Heart right ventricle (tissue), 16 donors: ENCODE data around the gene VCY1B. TPM values are rescaled to one million over a fixed set of nuclear protein-coding genes. Genes with fewer than 3 reads are reported as not detected.
"Not testable (repeated sequence)": the region's sequence is repeated elsewhere in the genome, so short reads cannot be mapped to it uniquely, and the experiment has no call there.

Experiments used
- ATAC-seq, 8 donors: fragments of 200-7000 bp; cut with Tn5 transposase; one replicate each; pipeline ENCODE4 v1.9.1; 2020; ENCODE audit warnings: mild to moderate bottlenecking in 8 of 8, moderate library complexity in 8 of 8, moderate number of reproducible peaks in 1 of 8
- DNase-seq, 2 donors: peaks; one replicate each; pipeline ENCODE4 v3.0.0-alpha.2; 2020
- H3K27ac ChIP-seq, 10 donors: fragments of 200-600 bp; sonication (generic) in 2 of 10; one replicate each; pipeline versions ENCODE4 v1.5.0 to v1.8.0; 2020 to 2022; ENCODE audit warnings: mild to moderate bottlenecking in 3 of 10
- H3K27me3 ChIP-seq, 7 donors: fragments of 200-600 bp; one replicate each; pipeline ENCODE4 v1.8.0; 2021 to 2022; ENCODE audit warnings: mild to moderate bottlenecking in 2 of 7
- H3K36me3 ChIP-seq, 9 donors: fragments of 200-600 bp; sonication (generic) in 1 of 9; one replicate each; pipeline versions ENCODE4 v1.5.0 to v1.8.0; 2020 to 2022; ENCODE audit warnings: mild to moderate bottlenecking in 2 of 9
- H3K4me1 ChIP-seq, 9 donors: fragments of 200-600 bp; sonication (generic) in 1 of 9; one replicate each; pipeline versions ENCODE4 v1.5.0 to v1.8.0; 2020 to 2022; ENCODE audit warnings: mild to moderate bottlenecking in 4 of 9
- H3K4me3 ChIP-seq, 10 donors: fragments of 200-600 bp; sonication (generic) in 2 of 10; one replicate each; pipeline versions ENCODE4 v1.5.0 to v1.8.0; 2020 to 2022; ENCODE audit warnings: mild to moderate bottlenecking in 7 of 10, moderate library complexity in 2 of 10
- H3K9me3 ChIP-seq, 11 donors: fragments of 200-600 bp in 10 of 11; sonication (generic) in 2 of 11; one replicate each; pipeline versions ENCODE4 v1.5.0 to v1.8.0; 2013 to 2022; ENCODE audit warnings: mild to moderate bottlenecking in 2 of 11, control low read depth in 1 of 11, moderate library complexity in 1 of 11
- WGBS, 2 donors: extraction: QIAGEN DNeasy Blood & Tissue Kit; methylation state at CpG; one replicate each; pipeline ENCODE4 v1.1.7; 2013; ENCODE audit warnings: inconsistent platforms in 1 of 2; 5-methylcytosine and 5-hydroxymethylcytosine counted together
- intact Hi-C, 10 donors: fragments of 100-400 bp; cut with DNase I; formaldehyde crosslinking; loops; one replicate each; pipeline versions ENCODE4 v1.11.1 to v1.14.2; 2022
- long read RNA-seq, 3 donors: library from polyadenylated mRNA; unstranded; transcript quantifications; one replicate each; pipeline ENCODE4 v2.0.0, GENCODE V29; 2020 to 2021
- polyA plus RNA-seq, 2 donors: library from polyadenylated mRNA; stranded (reverse); fragments of 200-250 nt; gene quantifications; one replicate each; pipeline ENCODE4 v1.2.3, GENCODE V29; 2013
- total RNA-seq, 10 donors: library from RNA; stranded (reverse); fragmentation: NEBNext Ultra II Directional in 3 of 10; extraction: Animal tissue kit (Norgen Biotek cat#: 25700) in 3 of 10; gene quantifications; one replicate each; pipeline versions ENCODE4 v1.2.1 to v1.2.4, GENCODE V29; 2021 to 2023
- TF ChIP-seq, protein P1 (sequence below), 9 donors: fragments of 200-600 bp; sonication (generic) in 2 of 9; IDR thresholded peaks; one replicate each; pipeline versions ENCODE4 v1.5.0 to v1.8.0; 2021 to 2022; ENCODE audit warnings: antibody characterized with exemption in 9 of 9, mild to moderate bottlenecking in 5 of 9, moderate library complexity in 1 of 9
- donor health status: Arrhythmogenic right ventricular cardiomyopathy.
- donor health status: ischemic (EF 13 %, LVEDD 7.1; RV severe dilation, severe dysfunction).
- donor health status: healthy with polysubstance abuse.
- donor health status: DM: no; HTN: yes; CAD: no.
- donor health status: DM: no; HTN: no; CAD: no.
- donor health status: ischemic (EF 25% LVEDD 6.9; RV normal size, moderate dysfunction).
- donor health status: ischemic (EF 25% LVEDD 5.7; RV mildly dilated, moderate dysfunction).
- donor health status: healthy.
- donor health status: DM: yes; HTN: yes; CAD: no.
- donor health status: Ischemic cardiomyopathy.
- donor health status: ischemic (EF 35%, LVEDD 5.7; RV mildly dilated, moderate dysfunction).
- donor health status: nonischemic (EF 11% LVEDD 7.7; RV severe dilation, severe dysfunction).
- donor health status: DM: yes; HTN: yes; CAD: no.
- donor health status: PGD.
- donor health status: ischemic (EF 29% LVEDD 5.4; RV normal size, mild dysfunction).
- donor health status: nonischemic (EF 23%, LVEDD 6.1; RV moderate dilation, normal function).

Gene VCY1B
- not detected for total RNA-seq
- not detected for polyA plus RNA-seq
- long read RNA-seq, donor 1 = 0 reads
- long read RNA-seq, donor 2 = 0 reads
- long read RNA-seq, donor 3 = 0 reads

DNA sequence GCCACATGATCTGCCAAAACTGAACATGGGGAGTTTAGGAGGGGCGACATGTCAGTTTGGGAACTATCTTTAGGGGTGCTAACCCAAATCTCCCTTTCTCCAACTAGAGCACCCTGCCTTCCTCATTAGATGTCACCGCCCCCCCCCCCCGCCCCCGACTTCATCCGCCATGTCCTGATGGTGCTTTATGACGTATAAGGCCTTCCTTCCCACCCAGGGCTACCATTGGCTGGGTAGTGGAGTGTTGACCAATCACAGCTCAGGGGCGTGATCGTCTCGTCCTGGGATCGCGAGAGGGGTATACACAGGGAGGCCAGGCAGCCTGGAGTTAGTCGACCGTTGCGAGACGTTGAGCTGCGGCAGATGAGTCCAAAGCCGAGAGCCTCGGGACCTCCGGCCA, at the start of gene VCY1B:
Gene VCY1B, plus strand, starts transcription at position 301 of the 400 bp plus-strand sequence. Its CDS starts 63 bp downstream, at position 364.
- no CpG with 5 or more reads among the region's 19 CpGs for WGBS, 2 donors
- ATAC-seq, H3K27me3 ChIP-seq, H3K27ac ChIP-seq, H3K4me3 ChIP-seq, H3K4me1 ChIP-seq, intact Hi-C loops, DNase-seq, H3K36me3 ChIP-seq, H3K9me3 ChIP-seq: not testable (repeated sequence)

DNA sequence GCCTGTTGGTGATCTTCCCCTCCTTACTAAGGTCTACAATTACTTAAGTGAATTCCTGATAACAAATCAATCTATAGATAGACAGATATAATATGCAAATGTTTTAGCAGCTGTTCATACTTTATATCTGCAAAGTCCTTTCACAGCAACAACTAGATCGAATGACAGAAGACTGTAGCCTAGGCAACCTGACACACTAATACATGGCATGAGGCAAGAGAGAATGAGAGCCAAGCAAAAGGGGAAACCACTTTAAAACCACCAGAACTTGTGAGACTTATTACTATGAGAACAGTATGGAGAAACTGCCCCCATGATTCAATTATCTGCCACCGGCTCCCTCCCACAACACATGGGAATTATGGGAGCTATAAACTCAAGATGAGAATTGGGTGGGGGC, 44.1 kb upstream of the VCY1B start:
- H3K9me3 ChIP-seq, H3K4me3 ChIP-seq, DNase-seq, H3K27me3 ChIP-seq, ATAC-seq, H3K36me3 ChIP-seq, H3K4me1 ChIP-seq, intact Hi-C loops, H3K27ac ChIP-seq: not testable (repeated sequence)
- no CpG with 5 or more reads among the region's 2 CpGs for WGBS, 2 donors

DNA sequence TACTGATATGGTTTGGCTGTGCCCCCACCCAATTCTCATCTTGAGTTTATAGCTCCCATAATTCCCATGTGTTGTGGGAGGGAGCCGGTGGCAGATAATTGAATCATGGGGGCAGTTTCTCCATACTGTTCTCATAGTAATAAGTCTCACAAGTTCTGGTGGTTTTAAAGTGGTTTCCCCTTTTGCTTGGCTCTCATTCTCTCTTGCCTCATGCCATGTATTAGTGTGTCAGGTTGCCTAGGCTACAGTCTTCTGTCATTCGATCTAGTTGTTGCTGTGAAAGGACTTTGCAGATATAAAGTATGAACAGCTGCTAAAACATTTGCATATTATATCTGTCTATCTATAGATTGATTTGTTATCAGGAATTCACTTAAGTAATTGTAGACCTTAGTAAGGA, 25.6 kb upstream of the VCY1B start:
- H3K27me3 ChIP-seq, H3K4me3 ChIP-seq, H3K9me3 ChIP-seq, H3K36me3 ChIP-seq, ATAC-seq, H3K4me1 ChIP-seq, intact Hi-C loops, DNase-seq, H3K27ac ChIP-seq: not testable (repeated sequence)
- WGBS, 2 donors = no CpG with 5 or more reads among the region's 2 CpGs

DNA sequence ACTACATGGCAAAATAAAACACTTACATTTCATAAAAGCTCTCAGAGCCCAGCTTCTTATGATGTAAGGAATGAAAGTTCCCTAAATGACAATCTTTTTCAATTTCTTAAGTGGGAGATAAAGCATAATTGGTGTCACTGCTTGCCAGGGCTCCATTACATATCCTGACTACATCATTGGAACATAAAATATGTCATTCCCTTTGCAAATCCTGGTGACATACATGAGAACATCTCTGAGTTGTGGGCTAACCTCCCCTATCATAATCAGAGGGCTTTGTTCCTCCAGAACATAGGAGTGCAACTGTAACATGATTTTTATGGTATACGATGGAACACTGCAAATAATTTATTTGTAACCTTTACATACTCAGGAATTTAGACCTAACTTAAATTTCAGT, 29.9 kb downstream of the VCY1B start:
- intact Hi-C loops = no loop called here
- 92 to 97% methylated on average over 1 of the region's 1 CpG for WGBS, 2 donors
- Histone ChIP-seq H3K4me1 (no peaks in the 10 kb centered on the region), H3K4me3 (no peak overlapping the region), H3K27me3 (no peaks in the 10 kb centered on the region), H3K9me3 (no peaks in the 10 kb centered on the region), H3K36me3 (no peaks in the 10 kb centered on the region), H3K27ac (no peak overlapping the region)
- DNase-seq (no peak), ATAC-seq (no peak)
- TF ChIP-seq, protein P1, sequence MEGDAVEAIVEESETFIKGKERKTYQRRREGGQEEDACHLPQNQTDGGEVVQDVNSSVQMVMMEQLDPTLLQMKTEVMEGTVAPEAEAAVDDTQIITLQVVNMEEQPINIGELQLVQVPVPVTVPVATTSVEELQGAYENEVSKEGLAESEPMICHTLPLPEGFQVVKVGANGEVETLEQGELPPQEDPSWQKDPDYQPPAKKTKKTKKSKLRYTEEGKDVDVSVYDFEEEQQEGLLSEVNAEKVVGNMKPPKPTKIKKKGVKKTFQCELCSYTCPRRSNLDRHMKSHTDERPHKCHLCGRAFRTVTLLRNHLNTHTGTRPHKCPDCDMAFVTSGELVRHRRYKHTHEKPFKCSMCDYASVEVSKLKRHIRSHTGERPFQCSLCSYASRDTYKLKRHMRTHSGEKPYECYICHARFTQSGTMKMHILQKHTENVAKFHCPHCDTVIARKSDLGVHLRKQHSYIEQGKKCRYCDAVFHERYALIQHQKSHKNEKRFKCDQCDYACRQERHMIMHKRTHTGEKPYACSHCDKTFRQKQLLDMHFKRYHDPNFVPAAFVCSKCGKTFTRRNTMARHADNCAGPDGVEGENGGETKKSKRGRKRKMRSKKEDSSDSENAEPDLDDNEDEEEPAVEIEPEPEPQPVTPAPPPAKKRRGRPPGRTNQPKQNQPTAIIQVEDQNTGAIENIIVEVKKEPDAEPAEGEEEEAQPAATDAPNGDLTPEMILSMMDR (IDR thresholded peaks at IDR 0.05) = no peak

Other genes with a start within 250 kb of the VCY1B start
- gene VCY, start 69.8 kb upstream of the VCY1B start, total RNA-seq = not detected
- gene VCY, start 69.8 kb upstream of the VCY1B start, polyA plus RNA-seq = not detected